A549 treated with CpdA at 1 μM for 4 hours (cell line): ENCODE data around the gene KLLN. TPM values are rescaled to one million over a fixed set of nuclear protein-coding genes. Genes with fewer than 3 reads are reported as not detected.

Experiments
- total RNA-seq: library from RNA; stranded (reverse); fragments of 200-300 nt; extraction: Qiagen RNA extraction; gene quantifications from 5 replicates; pipeline ENCODE4 v1.2.3, GENCODE V29; 2022; ENCODE audit warnings: low read depth

The KLLN gene, protein sequence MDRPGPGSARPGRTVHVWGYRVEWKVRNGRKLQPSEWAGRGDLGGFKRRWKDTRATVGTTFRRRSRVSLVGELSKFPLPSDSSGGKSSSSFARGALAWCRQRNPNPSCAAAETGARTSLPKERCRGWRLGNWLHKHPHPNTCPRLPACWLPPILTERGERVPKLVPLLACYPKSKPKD
- 0.50 to 0.63 TPM (median 0.59 TPM) in 5 replicates for total RNA-seq

DNA sequence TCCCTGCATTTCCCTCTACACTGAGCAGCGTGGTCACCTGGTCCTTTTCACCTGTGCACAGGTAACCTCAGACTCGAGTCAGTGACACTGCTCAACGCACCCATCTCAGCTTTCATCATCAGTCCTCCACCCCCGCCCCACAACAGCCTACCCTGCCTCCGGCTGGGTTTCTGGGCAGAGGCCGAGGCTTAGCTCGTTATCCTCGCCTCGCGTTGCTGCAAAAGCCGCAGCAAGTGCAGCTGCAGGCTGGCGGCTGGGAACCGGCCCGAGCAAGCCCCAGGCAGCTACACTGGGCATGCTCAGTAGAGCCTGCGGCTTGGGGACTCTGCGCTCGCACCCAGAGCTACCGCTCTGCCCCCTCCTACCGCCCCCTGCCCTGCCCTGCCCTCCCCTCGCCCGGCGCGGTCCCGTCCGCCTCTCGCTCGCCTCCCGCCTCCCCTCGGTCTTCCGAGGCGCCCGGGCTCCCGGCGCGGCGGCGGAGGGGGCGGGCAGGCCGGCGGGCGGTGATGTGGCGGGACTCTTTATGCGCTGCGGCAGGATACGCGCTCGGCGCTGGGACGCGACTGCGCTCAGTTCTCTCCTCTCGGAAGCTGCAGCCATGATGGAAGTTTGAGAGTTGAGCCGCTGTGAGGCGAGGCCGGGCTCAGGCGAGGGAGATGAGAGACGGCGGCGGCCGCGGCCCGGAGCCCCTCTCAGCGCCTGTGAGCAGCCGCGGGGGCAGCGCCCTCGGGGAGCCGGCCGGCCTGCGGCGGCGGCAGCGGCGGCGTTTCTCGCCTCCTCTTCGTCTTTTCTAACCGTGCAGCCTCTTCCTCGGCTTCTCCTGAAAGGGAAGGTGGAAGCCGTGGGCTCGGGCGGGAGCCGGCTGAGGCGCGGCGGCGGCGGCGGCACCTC lies at the start of gene KLLN, which contains the start of gene PTEN:
Gene KLLN, minus strand, starts transcription at position 481 of the 891 bp plus-strand sequence. CDS start 1,046 bp downstream, outside the sequence.
Gene PTEN, plus strand, starts transcription at position 573 of the 891 bp plus-strand sequence. CDS start 845 bp downstream, outside the sequence.

DNA sequence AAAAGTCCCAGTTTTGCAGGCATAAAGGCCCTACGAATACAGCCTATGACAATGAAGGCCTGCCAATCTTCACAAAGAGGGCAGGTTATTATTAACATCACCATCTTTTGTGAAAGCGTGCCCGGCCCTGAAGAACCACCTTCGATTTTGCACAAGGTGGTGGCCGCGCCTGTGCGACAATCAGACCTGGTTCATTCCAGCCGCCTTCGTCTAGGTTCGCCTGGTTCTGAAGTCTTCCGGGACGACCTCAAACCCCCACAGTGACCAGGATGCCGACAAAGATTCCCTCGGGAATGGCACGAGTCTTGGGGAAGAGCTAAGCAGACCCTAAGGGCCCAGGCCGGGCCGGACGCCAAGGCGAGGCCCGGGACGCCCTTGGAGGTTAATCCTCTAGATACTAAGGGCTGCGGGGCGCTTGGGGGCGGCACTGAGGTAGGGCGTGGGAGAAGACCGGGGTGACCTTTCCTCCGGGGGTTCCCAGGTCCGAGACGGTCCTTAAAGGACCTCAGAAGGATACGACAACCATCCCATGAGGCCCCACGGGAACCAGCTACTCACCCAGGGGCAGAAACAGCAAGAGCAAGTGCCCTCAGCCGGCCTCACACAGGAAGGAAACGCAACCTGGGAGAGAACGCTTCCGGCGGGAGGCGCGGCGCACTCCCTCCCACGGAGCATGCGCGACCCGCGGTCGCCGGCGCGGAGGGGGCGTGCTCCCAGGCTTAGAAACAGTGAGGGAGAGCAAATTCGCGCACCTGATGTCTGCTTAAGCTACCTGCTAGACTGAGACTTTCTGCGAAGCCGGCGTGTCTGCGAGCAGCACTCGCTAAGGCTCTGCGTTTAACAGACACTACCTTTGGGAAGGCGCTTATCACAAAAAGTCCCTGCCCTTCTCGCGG lies 45.5 kb downstream of the KLLN start, which contains the start of gene ATAD1:
Gene ATAD1, minus strand, starts transcription at position 618 of the 896 bp plus-strand sequence. CDS start 3,627 bp downstream, outside the sequence.

Other genes with a start within 250 kb of the KLLN start
- 23.1 to 27.9 TPM (median 26.3 TPM) in 5 replicates for gene PAPSS2, start 203.7 kb downstream of the KLLN start, total RNA-seq
- gene ATAD1, start 45.3 kb downstream of the KLLN start, total RNA-seq: 38.8 to 60.6 TPM (median 46.2 TPM) in 5 replicates
- gene PTEN, start 92 bp upstream of the KLLN start, total RNA-seq: 41.3 to 73.9 TPM (median 48.4 TPM) in 5 replicates